CD4-positive, alpha-beta T cell (primary cell): ENCODE results near the gene TLCD3B. TPM values are rescaled to one million over a fixed set of nuclear protein-coding genes. Genes with fewer than 3 reads are reported as not detected.

Experiments
- ATAC-seq: fragments of 200-7000 bp; cut with Tn5 transposase; one replicate; pipeline ENCODE4 v1.10.0; 2022; ENCODE audit warnings: mild to moderate bottlenecking; ENCODE audit not compliant: poor library complexity
- CTCF ChIA-PET: fragments of 350-600 bp; sonication (Branson Sonifier 250); formaldehyde crosslinking; loops from one replicate; lab custom pipeline; 2021; ENCODE audit warnings: antibody characterized with exemption, inconsistent platforms; lab: Charles Lee
- POLR2A ChIA-PET: fragments of 350-600 bp; sonication (Branson Sonifier 250); formaldehyde crosslinking; loops from one replicate; lab custom pipeline; 2021; ENCODE audit warnings: antibody characterized with exemption, inconsistent platforms; lab: Charles Lee
- DNase-seq, 14 experiments: peaks; one replicate each; pipeline ENCODE4 v3.0.0-alpha.2; 2013 to 2020; ENCODE audit warnings: mixed read lengths in 2 of 14
- H3K27ac ChIP-seq, 2 donors: one replicate each; pipeline versions ENCODE4 v1.5.1 to v1.7.0; 2013; ENCODE audit warnings: low read length in 2 of 2, low read depth in 1 of 2, mild to moderate bottlenecking in 1 of 2
- H3K27me3 ChIP-seq, 2 experiments: 1 replicate in 1 of 2; 2 replicates in 1 of 2; pipeline versions ENCODE4 v1.6.1 to v1.7.0; 2013; ENCODE audit warnings: low read length in 2 of 2, control low read depth in 1 of 2, mild to moderate bottlenecking in 1 of 2, moderate library complexity in 1 of 2; ENCODE audit not compliant: insufficient read depth in 2 of 2, control insufficient read depth in 1 of 2
- H3K36me3 ChIP-seq: one replicate; pipeline ENCODE4 v1.6.1; 2013; ENCODE audit warnings: low read length, control low read depth; ENCODE audit not compliant: insufficient read depth
- H3K4me1 ChIP-seq: one replicate; pipeline ENCODE4 v1.6.1; 2013; ENCODE audit warnings: low read length, control low read depth; ENCODE audit not compliant: insufficient read depth
- H3K4me3 ChIP-seq: one replicate; pipeline ENCODE4 v1.5.1; 2013; ENCODE audit warnings: mild to moderate bottlenecking, low read length, moderate library complexity
- H3K9me3 ChIP-seq, 2 experiments: 1 replicate in 1 of 2; 2 replicates in 1 of 2; pipeline versions ENCODE4 v1.6.1 to v1.7.0; 2013; ENCODE audit warnings: low read length in 2 of 2, mild to moderate bottlenecking in 2 of 2, control low read depth in 1 of 2, moderate library complexity in 1 of 2; ENCODE audit not compliant: control insufficient read depth in 1 of 2, insufficient read depth in 1 of 2
- H3K27ac Mint-ChIP-seq: one replicate; pipeline ENCODE4 v1.8.0; 2020; ENCODE audit warnings: mixed read lengths
- H3K27me3 Mint-ChIP-seq: one replicate; pipeline ENCODE4 v1.8.0; 2021; ENCODE audit warnings: mixed read lengths
- H3K36me3 Mint-ChIP-seq: one replicate; pipeline ENCODE4 v1.8.0; 2021; ENCODE audit warnings: low read depth, mixed read lengths
- H3K4me1 Mint-ChIP-seq: one replicate; pipeline ENCODE4 v1.8.0; 2021; ENCODE audit warnings: low read depth, mixed read lengths
- H3K4me3 Mint-ChIP-seq: one replicate; pipeline ENCODE4 v1.8.0; 2020; ENCODE audit warnings: mild to moderate bottlenecking, mixed read lengths
- H3K9me3 Mint-ChIP-seq: one replicate; pipeline ENCODE4 v1.8.0; 2020; ENCODE audit warnings: mixed read lengths
- CTCF ChIP-seq: fragments of 200-600 bp; IDR thresholded peaks from one replicate; pipeline ENCODE4 v1.8.0; 2022; ENCODE audit warnings: antibody characterized with exemption, mild to moderate bottlenecking
- intact Hi-C, 2 experiments: fragments of 100-400 bp; cut with DNase I in 1 of 2; cut with micrococcal nuclease in 1 of 2; formaldehyde crosslinking; loops; one replicate each; pipeline versions ENCODE4 v1.15.1 to v1.9.0; 2023 to 2025; cut with DNase I, micrococcal nuclease
- total RNA-seq, 174 experiments: library from RNA in 2 of 174; stranded (reverse) in 2 of 174; gene quantifications; one replicate each; pipeline ENCODE4 v1.2.3 and lab custom pipeline; 2021 to 2026

TLCD3B gene
- total RNA-seq, 2 experiments from 2014 or later, result not detected

- CTCF ChIA-PET, result interaction anchor here (0.6 to 5.0 kb wide), 6 partner anchors 11 to 304 kb away, joined by 3 to 26 read pairs (median 4); partner anchors contain the start of genes KIF22, TBC1D10B and TBX6
- peaks cover 68% of the 10 kb centered on the region for H3K36me3 Mint-ChIP-seq
- intact Hi-C loops, result loop anchor here (1.0 to 10.0 kb wide), 8 partner anchors 9 to 569 kb away; partner anchors contain the start of genes GDPD3 (in 1 of the 2), MAPK3 (in 1 of the 2), MAZ (in 1 of the 2) and PPP4C (in 1 of the 2)
- peak overlapping the region; percentile 87 to 92 for H3K27ac ChIP-seq
- peak overlapping the region; percentile 100 for H3K4me3 Mint-ChIP-seq
- ATAC-seq (no peak), DNase-seq (peak in 8 of 14 experiments; percentile 18 to 65 (median 32))
- no peak for TF ChIP-seq CTCF
- POLR2A ChIA-PET, result interaction anchor here (0.5 to 7.2 kb wide), 43 partner anchors 9 to 1244 kb away, joined by 3 to 118 read pairs (median 4); partner anchors contain the start of genes ATXN2L, CD2BP2, CORO1A and DCTPP1
- H3K27ac Mint-ChIP-seq, result peak overlapping the region; percentile 96
- H3K36me3 ChIP-seq, result peaks cover 45% of the 10 kb centered on the region
- H3K9me3 Mint-ChIP-seq, result no peaks in the 10 kb centered on the region
- H3K4me3 ChIP-seq, result peak overlapping the region; percentile 100
- no peaks in the 10 kb centered on the region for H3K27me3 ChIP-seq
- H3K4me1 ChIP-seq, result peaks cover 64% of the 10 kb centered on the region
- H3K4me1 Mint-ChIP-seq, result peaks cover 43% of the 10 kb centered on the region
- no peaks in the 10 kb centered on the region for H3K27me3 Mint-ChIP-seq
- H3K9me3 ChIP-seq, result peaks cover 0 to 4% of the 10 kb centered on the region in 2 experiments
Observed at GRCh38 chr16:30065943-30066760, 35.1 kb upstream of the TLCD3B start.

- no peaks in the 10 kb centered on the region for H3K27me3 Mint-ChIP-seq
- CTCF ChIA-PET, result interaction anchor here (0.7 to 5.0 kb wide), 7 partner anchors 10 to 275 kb away, joined by 3 to 26 read pairs (median 3); partner anchors contain the start of genes KIF22 and TBX6
- H3K4me1 Mint-ChIP-seq, result peaks cover 45% of the 10 kb centered on the region
- peaks cover 59% of the 10 kb centered on the region for H3K36me3 Mint-ChIP-seq
- Histone ChIP-seq H3K27me3 (no peaks in the 10 kb centered on the region), H3K36me3 (peaks cover 37% of the 10 kb centered on the region), H3K4me3 (peak within 1 kb of the TSS; percentile 100), H3K27ac (peak within 1 kb of the TSS; percentile 87 to 92), H3K9me3 (peaks cover 0 to 4% of the 10 kb centered on the region in 2 experiments), H3K4me1 (peaks cover 61% of the 10 kb centered on the region)
- no peaks in the 10 kb centered on the region for H3K9me3 Mint-ChIP-seq
- intact Hi-C loops, result loop anchor here (1.0 to 10.0 kb wide), 8 partner anchors 10 to 569 kb away; partner anchors contain the start of genes GDPD3 (in 1 of the 2), MAPK3 (in 1 of the 2), MAZ (in 1 of the 2) and PPP4C (in 1 of the 2)
- H3K4me3 Mint-ChIP-seq, result peak within 1 kb of the TSS; percentile 100
- DNase-seq (peak; percentile 85 to 97 (median 93)), ATAC-seq (peak; percentile 80)
- POLR2A ChIA-PET, result interaction anchor here (0.6 to 7.2 kb wide), 47 partner anchors 8 to 1243 kb away, joined by 3 to 118 read pairs (median 5); partner anchors contain the start of genes ATXN2L, CD2BP2, CORO1A and DCTPP1
- H3K27ac Mint-ChIP-seq, result peak within 1 kb of the TSS; percentile 96
- no peak for TF ChIP-seq CTCF
Observed at GRCh38 chr16:30065102-30065942, 34.3 kb upstream of the TLCD3B start, which contains the start of gene ALDOA. Gene ALDOA (plus strand): TSS chr16:30065760. CDS start chr16:30066898, 1,138 bp downstream.
